H1 (cell line): ENCODE data around the gene PTEN. TPM values are rescaled to one million over a fixed set of nuclear protein-coding genes. Genes with fewer than 3 reads are reported as not detected.

Source experiments
- CHD1 ChIP-seq: IDR thresholded peaks from 2 replicates; pipeline ENCODE4 v1.6.1; 2012; ENCODE audit warnings: low read depth, low read length, improper control_type of control experiment
- HDAC2 ChIP-seq, 2 experiments: fragments of 300-600 bp in 1 of 2; sonication (generic) in 1 of 2; IDR thresholded peaks; 2 replicates each; pipeline ENCODE4 v1.6.1; 2011 to 2012; ENCODE audit warnings: low read depth in 2 of 2, low read length in 2 of 2, mild to moderate bottlenecking in 2 of 2, moderate library complexity in 2 of 2, borderline replicate concordance in 1 of 2, inconsistent platforms in 1 of 2
- MAX ChIP-seq: IDR thresholded peaks from 2 replicates; pipeline ENCODE4 v1.6.1; 2012; ENCODE audit warnings: inconsistent platforms
- POLR2A ChIP-seq, 2 experiments: IDR thresholded peaks; 1 replicate in 1 of 2; 2 replicates in 1 of 2; pipeline ENCODE4 v1.6.1; 2011; ENCODE audit warnings: low read depth in 2 of 2, low read length in 2 of 2, mild to moderate bottlenecking in 2 of 2; ENCODE audit errors: control extremely low read depth in 1 of 2
- POLR2AphosphoS5 ChIP-seq: IDR thresholded peaks from 2 replicates; pipeline ENCODE4 v1.6.1; 2011; ENCODE audit warnings: low read depth, low read length
- RFX5 ChIP-seq: IDR thresholded peaks from 2 replicates; pipeline ENCODE4 v1.6.1; 2011; ENCODE audit warnings: low read depth, low read length, improper control_type of control experiment, borderline replicate concordance
- RNF2 ChIP-seq: fragments of 200-900, 300-1000 bp; sonication (generic); IDR thresholded peaks from 2 replicates; pipeline ENCODE4 v1.7.1; 2016; ENCODE audit warnings: borderline replicate concordance, low read depth, mild to moderate bottlenecking, antibody characterized with exemption, low read length; ENCODE audit not compliant: poor library complexity, severe bottlenecking; ENCODE audit errors: missing control alignments
- TBP ChIP-seq: IDR thresholded peaks from 2 replicates; pipeline ENCODE4 v1.6.1; 2011; ENCODE audit warnings: low read depth, low read length, improper control_type of control experiment
- polyA plus RNA-seq, 7 experiments: library from polyadenylated mRNA; depleted of rRNA in 3 of 7; stranded (reverse) in 5 of 7; unstranded in 2 of 7; fragments of >200 nt in 5 of 7; fragments of 200-250 nt in 2 of 7; gene quantifications; 1 replicate in 5 of 7; 2 replicates in 1 of 7; 4 replicates in 1 of 7; pipeline versions ENCODE4 v1.2.1 to v1.2.3, GENCODE V29; 2011 to 2013; ENCODE audit warnings: missing spikeins in 2 of 7, mixed read lengths in 2 of 7
- total RNA-seq: library from RNA; stranded (reverse); fragmentation: NEBNext Ultra II Directional; extraction: Animal tissue kit (Norgen Biotek cat#: 25700); gene quantifications from 2 replicates; pipeline ENCODE4 v1.2.1, GENCODE V29; 2021
- TF ChIP-seq, protein P1 (sequence below): fragments of 300-600 bp; sonication (generic); IDR thresholded peaks from 2 replicates; pipeline ENCODE4 v1.7.1; 2012; ENCODE audit warnings: low read length, moderate library complexity, mild to moderate bottlenecking, inconsistent platforms; ENCODE audit not compliant: insufficient replicate concordance

Gene PTEN
- total and polyA plus RNA-seq, 2 of the 8 experiments (the other 6 are each of a cell fraction or from before 2014, with no cell fraction given): 6.3 to 48.7 TPM

- TF ChIP-seq, protein P1, sequence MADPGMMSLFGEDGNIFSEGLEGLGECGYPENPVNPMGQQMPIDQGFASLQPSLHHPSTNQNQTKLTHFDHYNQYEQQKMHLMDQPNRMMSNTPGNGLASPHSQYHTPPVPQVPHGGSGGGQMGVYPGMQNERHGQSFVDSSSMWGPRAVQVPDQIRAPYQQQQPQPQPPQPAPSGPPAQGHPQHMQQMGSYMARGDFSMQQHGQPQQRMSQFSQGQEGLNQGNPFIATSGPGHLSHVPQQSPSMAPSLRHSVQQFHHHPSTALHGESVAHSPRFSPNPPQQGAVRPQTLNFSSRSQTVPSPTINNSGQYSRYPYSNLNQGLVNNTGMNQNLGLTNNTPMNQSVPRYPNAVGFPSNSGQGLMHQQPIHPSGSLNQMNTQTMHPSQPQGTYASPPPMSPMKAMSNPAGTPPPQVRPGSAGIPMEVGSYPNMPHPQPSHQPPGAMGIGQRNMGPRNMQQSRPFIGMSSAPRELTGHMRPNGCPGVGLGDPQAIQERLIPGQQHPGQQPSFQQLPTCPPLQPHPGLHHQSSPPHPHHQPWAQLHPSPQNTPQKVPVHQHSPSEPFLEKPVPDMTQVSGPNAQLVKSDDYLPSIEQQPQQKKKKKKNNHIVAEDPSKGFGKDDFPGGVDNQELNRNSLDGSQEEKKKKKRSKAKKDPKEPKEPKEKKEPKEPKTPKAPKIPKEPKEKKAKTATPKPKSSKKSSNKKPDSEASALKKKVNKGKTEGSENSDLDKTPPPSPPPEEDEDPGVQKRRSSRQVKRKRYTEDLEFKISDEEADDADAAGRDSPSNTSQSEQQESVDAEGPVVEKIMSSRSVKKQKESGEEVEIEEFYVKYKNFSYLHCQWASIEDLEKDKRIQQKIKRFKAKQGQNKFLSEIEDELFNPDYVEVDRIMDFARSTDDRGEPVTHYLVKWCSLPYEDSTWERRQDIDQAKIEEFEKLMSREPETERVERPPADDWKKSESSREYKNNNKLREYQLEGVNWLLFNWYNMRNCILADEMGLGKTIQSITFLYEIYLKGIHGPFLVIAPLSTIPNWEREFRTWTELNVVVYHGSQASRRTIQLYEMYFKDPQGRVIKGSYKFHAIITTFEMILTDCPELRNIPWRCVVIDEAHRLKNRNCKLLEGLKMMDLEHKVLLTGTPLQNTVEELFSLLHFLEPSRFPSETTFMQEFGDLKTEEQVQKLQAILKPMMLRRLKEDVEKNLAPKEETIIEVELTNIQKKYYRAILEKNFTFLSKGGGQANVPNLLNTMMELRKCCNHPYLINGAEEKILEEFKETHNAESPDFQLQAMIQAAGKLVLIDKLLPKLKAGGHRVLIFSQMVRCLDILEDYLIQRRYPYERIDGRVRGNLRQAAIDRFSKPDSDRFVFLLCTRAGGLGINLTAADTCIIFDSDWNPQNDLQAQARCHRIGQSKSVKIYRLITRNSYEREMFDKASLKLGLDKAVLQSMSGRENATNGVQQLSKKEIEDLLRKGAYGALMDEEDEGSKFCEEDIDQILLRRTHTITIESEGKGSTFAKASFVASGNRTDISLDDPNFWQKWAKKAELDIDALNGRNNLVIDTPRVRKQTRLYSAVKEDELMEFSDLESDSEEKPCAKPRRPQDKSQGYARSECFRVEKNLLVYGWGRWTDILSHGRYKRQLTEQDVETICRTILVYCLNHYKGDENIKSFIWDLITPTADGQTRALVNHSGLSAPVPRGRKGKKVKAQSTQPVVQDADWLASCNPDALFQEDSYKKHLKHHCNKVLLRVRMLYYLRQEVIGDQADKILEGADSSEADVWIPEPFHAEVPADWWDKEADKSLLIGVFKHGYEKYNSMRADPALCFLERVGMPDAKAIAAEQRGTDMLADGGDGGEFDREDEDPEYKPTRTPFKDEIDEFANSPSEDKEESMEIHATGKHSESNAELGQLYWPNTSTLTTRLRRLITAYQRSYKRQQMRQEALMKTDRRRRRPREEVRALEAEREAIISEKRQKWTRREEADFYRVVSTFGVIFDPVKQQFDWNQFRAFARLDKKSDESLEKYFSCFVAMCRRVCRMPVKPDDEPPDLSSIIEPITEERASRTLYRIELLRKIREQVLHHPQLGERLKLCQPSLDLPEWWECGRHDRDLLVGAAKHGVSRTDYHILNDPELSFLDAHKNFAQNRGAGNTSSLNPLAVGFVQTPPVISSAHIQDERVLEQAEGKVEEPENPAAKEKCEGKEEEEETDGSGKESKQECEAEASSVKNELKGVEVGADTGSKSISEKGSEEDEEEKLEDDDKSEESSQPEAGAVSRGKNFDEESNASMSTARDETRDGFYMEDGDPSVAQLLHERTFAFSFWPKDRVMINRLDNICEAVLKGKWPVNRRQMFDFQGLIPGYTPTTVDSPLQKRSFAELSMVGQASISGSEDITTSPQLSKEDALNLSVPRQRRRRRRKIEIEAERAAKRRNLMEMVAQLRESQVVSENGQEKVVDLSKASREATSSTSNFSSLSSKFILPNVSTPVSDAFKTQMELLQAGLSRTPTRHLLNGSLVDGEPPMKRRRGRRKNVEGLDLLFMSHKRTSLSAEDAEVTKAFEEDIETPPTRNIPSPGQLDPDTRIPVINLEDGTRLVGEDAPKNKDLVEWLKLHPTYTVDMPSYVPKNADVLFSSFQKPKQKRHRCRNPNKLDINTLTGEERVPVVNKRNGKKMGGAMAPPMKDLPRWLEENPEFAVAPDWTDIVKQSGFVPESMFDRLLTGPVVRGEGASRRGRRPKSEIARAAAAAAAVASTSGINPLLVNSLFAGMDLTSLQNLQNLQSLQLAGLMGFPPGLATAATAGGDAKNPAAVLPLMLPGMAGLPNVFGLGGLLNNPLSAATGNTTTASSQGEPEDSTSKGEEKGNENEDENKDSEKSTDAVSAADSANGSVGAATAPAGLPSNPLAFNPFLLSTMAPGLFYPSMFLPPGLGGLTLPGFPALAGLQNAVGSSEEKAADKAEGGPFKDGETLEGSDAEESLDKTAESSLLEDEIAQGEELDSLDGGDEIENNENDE: no peak
- TF ChIP-seq POLR2AphosphoS5: no peak
- no peak for TF ChIP-seq CHD1
- no peak for TF ChIP-seq TBP
- TF ChIP-seq RFX5: no peak
- no peak for TF ChIP-seq POLR2A (IDR thresholded peaks at IDR 0.05; ENCODE audit: control extremely low read depth in 1 of 2, low read depth in 2 of 2, low read length in 2 of 2)
- TF ChIP-seq HDAC2 (IDR thresholded peaks at IDR 0.05; ENCODE audit: borderline replicate concordance in 1 of 2, low read depth in 2 of 2, low read length in 2 of 2): no peak
- TF ChIP-seq RNF2: no peak
- TF ChIP-seq MAX: no peak
- TF ChIP-seq, all 59 proteins: peak for 0
These were observed 11.3 kb upstream of the PTEN start (continued) for GRCh38 chr10:87852089-87852488.
